Naive B cell (primary cell): Measurements from ENCODE around the gene TTC7B. TPM values are rescaled to one million over a fixed set of nuclear protein-coding genes. Genes with fewer than 3 reads are reported as not detected.
A peak's percentile ranks its signal among the peaks of the same experiment; 100 is the strongest.

Experiments used
- ATAC-seq, 2 donors: fragments of 150-1000 bp; cut with Tn5 transposase; 2 replicates each; pipeline ENCODE4 v1.10.0; 2021; ENCODE audit warnings: low read depth in 2 of 2, mild to moderate bottlenecking in 2 of 2, moderate library complexity in 2 of 2
- DNase-seq: peaks from one replicate; pipeline ENCODE4 v3.0.0; 2022
- H3K27ac Mint-ChIP-seq, 6 donors: one replicate each; pipeline ENCODE4 v1.8.0; 2020 to 2022; ENCODE audit warnings: mild to moderate bottlenecking in 6 of 6, mixed read lengths in 6 of 6, moderate library complexity in 5 of 6, inconsistent platforms in 2 of 6
- H3K27me3 Mint-ChIP-seq, 3 donors: one replicate each; pipeline ENCODE4 v1.8.0; 2021 to 2022; ENCODE audit warnings: mixed read lengths in 3 of 3, mild to moderate bottlenecking in 1 of 3
- H3K36me3 Mint-ChIP-seq, 2 donors: one replicate each; pipeline ENCODE4 v1.8.0; 2020 to 2022; ENCODE audit warnings: mixed read lengths in 2 of 2, inconsistent platforms in 1 of 2, mild to moderate bottlenecking in 1 of 2
- H3K4me1 Mint-ChIP-seq, 3 donors: one replicate each; pipeline ENCODE4 v1.8.0; 2020 to 2022; ENCODE audit warnings: mixed read lengths in 3 of 3, inconsistent platforms in 1 of 3, mild to moderate bottlenecking in 1 of 3, moderate library complexity in 1 of 3
- H3K4me3 Mint-ChIP-seq, 8 donors: one replicate each; pipeline ENCODE4 v1.8.0; 2020 to 2022; ENCODE audit warnings: mild to moderate bottlenecking in 8 of 8, mixed read lengths in 8 of 8, moderate library complexity in 8 of 8, inconsistent platforms in 2 of 8
- H3K9me3 Mint-ChIP-seq, 7 donors: one replicate each; pipeline ENCODE4 v1.8.0; 2020 to 2022; ENCODE audit warnings: mixed read lengths in 7 of 7, mild to moderate bottlenecking in 5 of 7, inconsistent platforms in 2 of 7, moderate library complexity in 1 of 7
- polyA plus RNA-seq, 6 donors: library from polyadenylated mRNA; unstranded; fragments of 300-500 nt; fragmentation: Illumina TruSeq; gene quantifications; one replicate each; pipeline ENCODE4 v1.2.3, GENCODE V29; 2021; ENCODE audit warnings: low read depth in 6 of 6

TTC7B gene
- polyA plus RNA-seq, 6 donors from 2014 or later = 0.39 to 1.2 TPM; not detected in 4

GRCh38 chr14:90514015-90514398 is 302.2 kb downstream of the TTC7B start:
- no peak overlapping the region for H3K4me3 Mint-ChIP-seq
- ATAC-seq = no peak
- H3K36me3 Mint-ChIP-seq = no peaks in the 10 kb centered on the region
- H3K27me3 Mint-ChIP-seq = peaks cover 4 to 8% (median 7%) of the 10 kb centered on the region in 3 donors
- H3K9me3 Mint-ChIP-seq = no peaks in the 10 kb centered on the region
- DNase-seq = no peak
- H3K27ac Mint-ChIP-seq = no peak overlapping the region
- peaks cover 5 to 6% (median 6%) of the 10 kb centered on the region in 3 donors for H3K4me1 Mint-ChIP-seq

- Mint-ChIP-seq H3K4me1 (peaks cover 8 to 12% (median 10%) of the 10 kb centered on the region in 3 donors), H3K36me3 (no peaks in the 10 kb centered on the region), H3K27ac (no peak overlapping the region), H3K27me3 (peaks cover 10 to 14% (median 12%) of the 10 kb centered on the region in 3 donors), H3K4me3 (no peak overlapping the region), H3K9me3 (no peaks in the 10 kb centered on the region)
- no peak for DNase-seq
- ATAC-seq = no peak
Measured at GRCh38 chr14:90513161-90514014, 302.8 kb downstream of the TTC7B start.

DNA sequence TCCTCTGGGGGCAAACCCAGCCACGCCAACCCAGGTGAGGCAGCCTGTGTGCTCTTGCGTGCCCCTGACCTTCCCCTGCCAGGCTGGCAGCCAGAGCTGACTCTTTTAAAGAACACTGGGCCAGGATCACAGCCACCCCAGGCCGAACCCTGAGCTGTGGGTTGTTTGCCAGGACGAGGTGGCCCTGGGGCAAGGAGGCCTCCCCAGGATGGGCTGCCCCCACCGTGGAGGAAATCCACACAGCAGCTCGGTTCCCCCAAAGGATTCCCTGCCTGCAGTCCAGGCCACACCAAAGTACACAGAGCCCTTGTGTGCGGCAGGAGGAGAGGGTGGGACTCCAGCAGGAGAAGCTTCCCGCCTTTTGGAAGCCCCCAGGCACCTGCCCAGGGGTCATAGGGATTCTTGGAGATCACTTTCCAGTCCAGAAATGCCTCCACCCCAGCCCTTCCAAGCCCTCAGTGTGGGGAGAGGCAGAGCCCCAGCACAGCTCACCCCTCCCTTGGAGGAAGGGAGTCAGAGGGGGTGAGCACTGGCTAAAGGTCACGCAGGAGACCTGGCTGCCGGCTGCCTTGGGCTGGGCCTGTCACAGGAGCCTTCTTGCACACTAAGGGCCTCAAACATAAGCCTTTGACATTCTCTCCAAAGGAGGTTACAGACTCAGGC is 303.8 kb downstream of the TTC7B start:
- no peak for ATAC-seq
- H3K27me3 Mint-ChIP-seq = peaks cover 10 to 19% (median 12%) of the 10 kb centered on the region in 3 donors
- no peaks in the 10 kb centered on the region for H3K9me3 Mint-ChIP-seq
- no peak overlapping the region for H3K27ac Mint-ChIP-seq
- H3K36me3 Mint-ChIP-seq = no peaks in the 10 kb centered on the region
- no peak for DNase-seq
- H3K4me3 Mint-ChIP-seq = no peak overlapping the region
- H3K4me1 Mint-ChIP-seq = peaks cover 8 to 12% (median 10%) of the 10 kb centered on the region in 3 donors

DNA sequence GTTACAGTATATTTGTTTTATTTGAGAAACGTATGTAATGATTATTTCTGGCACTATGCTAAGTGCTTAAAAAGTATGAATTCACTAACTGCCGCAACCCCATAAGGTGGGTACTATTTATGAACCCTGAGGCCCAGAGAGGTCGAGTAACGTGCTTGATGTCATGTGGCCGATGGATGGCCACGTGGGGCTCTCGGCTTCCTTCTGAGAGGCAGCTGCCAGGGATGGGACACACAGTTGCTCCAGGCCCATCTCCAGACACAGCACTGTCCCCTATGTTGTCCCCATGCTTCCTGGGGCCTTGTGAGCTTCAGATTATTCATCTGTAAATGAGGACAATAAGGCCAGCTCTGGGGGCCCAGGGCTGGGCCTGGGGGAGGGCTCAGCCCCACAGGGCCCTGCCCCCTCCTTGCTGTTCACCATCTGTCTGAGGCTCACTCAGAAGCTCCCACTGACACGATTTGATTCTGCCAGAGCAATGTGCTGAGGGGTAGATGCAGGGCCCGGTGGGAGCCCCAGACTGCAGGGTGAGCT is 304.4 kb downstream of the TTC7B start:
- Mint-ChIP-seq H3K36me3 (no peaks in the 10 kb centered on the region), H3K27ac (peak overlapping the region in 1 of 6 donors; percentile 29), H3K9me3 (peaks cover 0 to 2% (median 0%) of the 10 kb centered on the region in 7 donors), H3K4me3 (no peak overlapping the region), H3K4me1 (peaks cover 8 to 12% (median 10%) of the 10 kb centered on the region in 3 donors), H3K27me3 (peaks cover 10 to 20% (median 12%) of the 10 kb centered on the region in 3 donors)
- ATAC-seq = no peak
- DNase-seq = no peak

DNA sequence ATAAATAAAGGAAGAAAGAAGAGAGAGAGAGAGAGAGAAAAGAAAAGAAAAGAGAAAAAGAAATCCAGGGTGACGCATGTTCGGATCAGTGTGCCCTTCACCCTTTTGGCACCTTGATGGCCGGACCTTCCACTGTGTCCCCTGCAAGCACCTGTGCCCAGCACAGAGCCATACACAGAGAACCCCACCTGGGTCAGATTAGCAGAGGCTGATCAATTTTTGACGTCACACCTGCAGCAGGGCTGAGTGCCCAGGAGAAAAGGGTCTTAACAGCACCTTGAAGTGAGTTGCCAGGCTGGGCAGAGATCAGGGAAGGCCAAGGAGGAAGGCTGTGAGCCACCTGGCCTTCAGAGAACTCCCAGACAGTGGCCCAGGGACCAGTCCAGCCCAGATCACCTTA is 305.0 kb downstream of the TTC7B start:
- H3K9me3 Mint-ChIP-seq = peaks cover 0 to 4% (median 0%) of the 10 kb centered on the region in 7 donors
- DNase-seq (no peak), ATAC-seq (no peak)
- peaks cover 10 to 20% (median 12%) of the 10 kb centered on the region in 3 donors for H3K27me3 Mint-ChIP-seq
- peaks cover 8 to 12% (median 10%) of the 10 kb centered on the region in 3 donors for H3K4me1 Mint-ChIP-seq
- H3K27ac Mint-ChIP-seq = no peak overlapping the region
- H3K36me3 Mint-ChIP-seq = no peaks in the 10 kb centered on the region
- peak overlapping the region in 1 of 8 donors; percentile 64 for H3K4me3 Mint-ChIP-seq

DNA sequence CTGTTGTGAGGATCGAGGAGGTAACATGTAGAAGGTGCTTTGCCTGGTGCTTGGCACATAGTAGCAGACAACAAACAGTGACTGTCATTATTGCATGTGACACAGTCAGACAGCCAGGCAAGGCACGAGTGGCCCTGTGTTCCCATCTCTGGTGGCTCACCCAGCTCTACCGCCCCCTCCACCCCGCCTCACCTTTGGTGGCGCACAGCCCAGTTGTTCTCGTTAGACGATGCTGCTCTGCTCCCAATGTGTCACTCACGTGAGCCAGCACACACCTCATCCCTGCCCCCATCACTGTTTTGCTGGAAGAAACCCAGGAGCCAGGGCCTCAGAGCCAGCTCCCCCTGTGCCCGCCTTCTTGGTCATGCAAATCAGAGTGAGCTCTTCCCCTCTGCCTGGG is 306.1 kb downstream of the TTC7B start:
- Mint-ChIP-seq H3K4me3 (no peak overlapping the region), H3K27me3 (peaks cover 10 to 20% (median 12%) of the 10 kb centered on the region in 3 donors), H3K27ac (no peak overlapping the region), H3K4me1 (peaks cover 8 to 12% (median 10%) of the 10 kb centered on the region in 3 donors), H3K36me3 (no peaks in the 10 kb centered on the region), H3K9me3 (peaks cover 0 to 4% (median 0%) of the 10 kb centered on the region in 7 donors)
- DNase-seq (no peak), ATAC-seq (no peak)

DNA sequence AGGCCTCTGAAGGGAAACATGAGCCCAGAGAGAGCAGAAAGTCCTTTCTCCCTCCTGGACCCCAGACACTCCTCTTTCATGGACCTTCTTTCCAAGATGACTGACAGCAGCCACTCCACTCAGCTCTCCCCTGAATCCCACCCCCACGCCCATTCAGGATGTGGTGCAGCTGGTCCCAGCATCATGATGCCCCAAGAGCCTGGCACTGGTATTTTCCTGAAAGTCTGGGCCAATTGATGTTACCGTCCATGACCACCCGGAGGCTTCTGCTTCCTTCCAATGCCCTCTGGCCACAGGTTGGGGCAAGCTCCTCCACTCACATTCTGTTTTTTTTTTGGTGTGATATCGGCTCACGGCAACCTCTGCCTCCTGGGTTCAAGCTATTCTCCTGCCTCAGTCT is 306.8 kb downstream of the TTC7B start:
- Mint-ChIP-seq H3K4me1 (peaks cover 8 to 12% (median 10%) of the 10 kb centered on the region in 3 donors), H3K9me3 (peaks cover 0 to 4% (median 0%) of the 10 kb centered on the region in 7 donors), H3K27ac (no peak overlapping the region), H3K27me3 (peaks cover 10 to 20% (median 12%) of the 10 kb centered on the region in 3 donors), H3K36me3 (no peaks in the 10 kb centered on the region), H3K4me3 (no peak overlapping the region)
- DNase-seq (no peak), ATAC-seq (no peak)

DNA sequence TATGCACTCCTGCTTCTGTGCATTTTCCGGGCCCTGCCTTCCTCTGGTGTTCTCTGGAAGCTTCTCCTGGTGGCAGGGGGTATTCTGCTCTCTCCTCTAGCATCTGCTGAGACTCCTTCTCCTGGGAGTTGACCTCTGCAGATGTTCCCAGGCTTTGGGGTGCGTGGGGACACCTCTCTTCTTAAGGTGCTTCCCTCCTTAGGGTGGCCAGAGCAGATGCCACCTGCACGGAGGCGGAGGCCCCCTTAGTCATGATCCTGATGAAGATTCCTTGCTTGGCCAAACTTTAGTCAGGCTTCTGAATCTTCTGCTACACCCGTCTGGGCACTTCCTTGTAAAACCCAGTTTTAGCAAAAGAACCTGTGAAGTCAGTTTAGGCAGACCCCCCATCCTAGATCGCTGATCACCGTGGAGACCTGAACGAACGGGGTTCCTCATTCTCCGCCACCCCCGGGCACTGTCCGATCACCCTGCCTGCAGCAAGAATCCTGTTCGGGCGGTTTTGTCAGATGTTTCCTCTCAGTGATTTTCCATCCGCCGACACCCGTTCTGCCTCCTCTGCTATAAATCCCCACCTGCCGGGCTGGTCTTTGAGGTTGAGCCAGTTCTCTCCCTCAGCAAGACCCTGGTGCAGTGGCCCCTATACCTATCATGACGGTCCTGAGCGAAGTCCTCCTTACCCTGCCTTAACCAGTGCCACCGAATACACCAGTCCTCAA is 307.5 kb downstream of the TTC7B start:
- no peak for ATAC-seq
- peak overlapping the region in 1 of 8 donors; percentile 49 for H3K4me3 Mint-ChIP-seq
- no peak for DNase-seq
- peaks cover 8 to 12% (median 10%) of the 10 kb centered on the region in 3 donors for H3K4me1 Mint-ChIP-seq
- H3K36me3 Mint-ChIP-seq = no peaks in the 10 kb centered on the region
- H3K9me3 Mint-ChIP-seq = peaks cover 0 to 4% (median 0%) of the 10 kb centered on the region in 7 donors
- H3K27ac Mint-ChIP-seq = no peak overlapping the region
- peaks cover 10 to 20% (median 12%) of the 10 kb centered on the region in 3 donors for H3K27me3 Mint-ChIP-seq

DNA sequence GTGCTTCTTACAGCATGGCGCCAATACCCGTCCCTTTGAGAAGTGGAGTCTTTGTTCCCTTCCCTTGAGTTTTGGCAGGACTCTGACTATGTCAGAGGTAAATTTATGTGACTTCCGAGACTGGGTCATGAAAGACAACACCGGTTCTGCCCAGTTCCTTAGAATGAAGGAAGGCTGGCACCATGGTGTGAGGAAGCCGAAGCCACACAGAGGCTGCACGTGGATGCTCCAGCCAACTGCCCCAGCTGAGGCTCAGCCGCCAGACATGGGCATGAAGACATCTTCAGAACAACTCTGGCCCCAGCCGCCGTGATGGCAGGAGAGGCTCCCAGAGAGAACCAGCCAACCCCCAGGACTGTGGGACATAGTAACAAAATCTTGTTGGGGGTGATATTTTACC is 308.2 kb downstream of the TTC7B start:
- ATAC-seq (no peak), DNase-seq (no peak)
- Mint-ChIP-seq H3K9me3 (peaks cover 0 to 5% (median 0%) of the 10 kb centered on the region in 7 donors), H3K36me3 (no peaks in the 10 kb centered on the region), H3K27ac (no peak overlapping the region), H3K4me1 (peaks cover 8 to 12% (median 10%) of the 10 kb centered on the region in 3 donors), H3K4me3 (no peak overlapping the region), H3K27me3 (peaks cover 10 to 23% (median 12%) of the 10 kb centered on the region in 3 donors)

- Mint-ChIP-seq H3K4me1 (peaks cover 8 to 12% (median 10%) of the 10 kb centered on the region in 3 donors), H3K9me3 (peaks cover 0 to 11% (median 0%) of the 10 kb centered on the region in 7 donors), H3K27me3 (peaks cover 14 to 29% (median 18%) of the 10 kb centered on the region in 3 donors), H3K36me3 (peaks cover 0 to 6% of the 10 kb centered on the region in 2 donors), H3K4me3 (no peak overlapping the region), H3K27ac (peak overlapping the region in 1 of 6 donors; percentile 2)
- ATAC-seq (no peak), DNase-seq (no peak)
Measured at GRCh38 chr14:90507428-90507827, 308.8 kb downstream of the TTC7B start.

- peaks cover 10 to 14% (median 13%) of the 10 kb centered on the region in 3 donors for H3K4me1 Mint-ChIP-seq
- DNase-seq (no peak), ATAC-seq (no peak)
- H3K36me3 Mint-ChIP-seq = peaks cover 0 to 13% of the 10 kb centered on the region in 2 donors
- no peak overlapping the region for H3K4me3 Mint-ChIP-seq
- H3K27ac Mint-ChIP-seq = no peak overlapping the region
- H3K27me3 Mint-ChIP-seq = peaks cover 18 to 36% (median 25%) of the 10 kb centered on the region in 3 donors
- peaks cover 0 to 16% (median 0%) of the 10 kb centered on the region in 7 donors for H3K9me3 Mint-ChIP-seq
Measured at GRCh38 chr14:90506748-90507147, 309.5 kb downstream of the TTC7B start.

DNA sequence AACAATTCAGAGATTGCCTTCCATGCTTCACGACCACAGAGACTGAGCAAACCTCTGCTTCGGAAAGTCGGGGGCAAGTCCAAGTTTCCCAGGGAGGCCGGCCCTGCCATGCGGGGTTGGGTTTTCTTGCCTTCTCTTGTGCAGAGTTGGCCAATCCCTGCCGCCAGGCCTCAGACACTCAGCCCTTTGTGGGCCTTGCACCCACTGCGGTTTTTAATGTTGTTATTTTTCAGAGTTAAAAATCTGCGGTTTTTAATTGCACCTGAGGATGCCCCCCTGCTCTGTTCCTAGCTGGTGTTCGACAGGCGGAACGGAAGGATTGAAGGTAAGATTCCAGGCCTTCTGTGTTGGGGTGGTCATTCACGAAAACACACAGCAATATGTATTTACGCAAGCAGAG is 310.7 kb downstream of the TTC7B start:
- Mint-ChIP-seq H3K9me3 (peaks cover 0 to 16% (median 0%) of the 10 kb centered on the region in 7 donors), H3K27ac (no peak overlapping the region), H3K36me3 (peaks cover 0 to 15% of the 10 kb centered on the region in 2 donors), H3K4me1 (peaks cover 10 to 16% (median 14%) of the 10 kb centered on the region in 3 donors), H3K4me3 (no peak overlapping the region), H3K27me3 (peaks cover 18 to 39% (median 27%) of the 10 kb centered on the region in 3 donors)
- DNase-seq (no peak), ATAC-seq (no peak)

GRCh38 chr14:90504643-90505042 is 311.6 kb downstream of the TTC7B start:
- Mint-ChIP-seq H3K9me3 (peaks cover 0 to 16% (median 0%) of the 10 kb centered on the region in 7 donors), H3K36me3 (peaks cover 0 to 15% of the 10 kb centered on the region in 2 donors), H3K27me3 (peaks cover 22 to 41% (median 28%) of the 10 kb centered on the region in 3 donors), H3K4me3 (no peak overlapping the region), H3K27ac (no peak overlapping the region), H3K4me1 (peaks cover 10 to 18% (median 14%) of the 10 kb centered on the region in 3 donors)
- DNase-seq (no peak), ATAC-seq (no peak)
